H9 (cell line): ENCODE measurements around the gene GPR37L1. TPM values are rescaled to one million over a fixed set of nuclear protein-coding genes. Genes with fewer than 3 reads are reported as not detected.

ENCODE experiments used
- DNase-seq: peaks from one replicate; pipeline ENCODE4 v3.0.0-alpha.2; 2017
- H2AFZ ChIP-seq: one replicate; pipeline ENCODE4 v1.6.1; 2013; ENCODE audit warnings: mild to moderate bottlenecking, low read length, control low read depth, moderate library complexity
- H2AK5ac ChIP-seq: 2 replicates; pipeline ENCODE4 v1.6.1; 2013; ENCODE audit warnings: low read length, control low read depth, mixed read lengths; ENCODE audit not compliant: insufficient read length
- H2BK120ac ChIP-seq: one replicate; pipeline ENCODE4 v1.6.1; 2013; ENCODE audit warnings: low read depth, mild to moderate bottlenecking, low read length, control low read depth, inconsistent platforms; ENCODE audit not compliant: poor library complexity, severe bottlenecking
- H2BK12ac ChIP-seq: 2 replicates; pipeline ENCODE4 v1.6.1; 2013; ENCODE audit warnings: low read length, control low read depth, mixed read lengths, low read depth; ENCODE audit not compliant: insufficient read length
- H2BK15ac ChIP-seq: 2 replicates; pipeline ENCODE4 v1.6.1; 2013; ENCODE audit warnings: low read depth, low read length, control low read depth
- H2BK20ac ChIP-seq: one replicate; pipeline ENCODE4 v1.6.1; 2013; ENCODE audit warnings: low read depth, mild to moderate bottlenecking, low read length, control low read depth, inconsistent platforms; ENCODE audit not compliant: poor library complexity, severe bottlenecking
- H2BK5ac ChIP-seq: 2 replicates; pipeline ENCODE4 v1.6.1; 2013; ENCODE audit warnings: low read length, control low read depth, mixed read lengths; ENCODE audit not compliant: insufficient read length
- H3K14ac ChIP-seq: 2 replicates; pipeline ENCODE4 v1.6.1; 2013; ENCODE audit warnings: low read length, control low read depth; ENCODE audit not compliant: insufficient read depth
- H3K18ac ChIP-seq: 2 replicates; pipeline ENCODE4 v1.6.1; 2013; ENCODE audit warnings: low read depth, mild to moderate bottlenecking, mixed read lengths, low read length, control low read depth; ENCODE audit not compliant: insufficient read length
- H3K23ac ChIP-seq: 2 replicates; pipeline ENCODE4 v1.6.1; 2013; ENCODE audit warnings: low read length, control low read depth, mixed read lengths, low read depth; ENCODE audit not compliant: insufficient read length
- H3K23me2 ChIP-seq: 2 replicates; pipeline ENCODE4 v1.6.1; 2013; ENCODE audit warnings: low read depth, mild to moderate bottlenecking, mixed read lengths, low read length, control low read depth; ENCODE audit not compliant: insufficient read length, poor library complexity, severe bottlenecking
- H3K27ac ChIP-seq: 2 replicates; pipeline ENCODE4 v1.5.1; 2013; ENCODE audit warnings: low read length, control low read depth, mixed read lengths, low read depth; ENCODE audit not compliant: insufficient read length
- H3K27me3 ChIP-seq: 2 replicates; pipeline ENCODE4 v1.6.1; 2013; ENCODE audit warnings: low read length, control low read depth, inconsistent platforms; ENCODE audit not compliant: insufficient read depth
- H3K4ac ChIP-seq: 2 replicates; pipeline ENCODE4 v1.6.1; 2013; ENCODE audit warnings: low read depth, mild to moderate bottlenecking, control low read depth, inconsistent platforms, low read length, moderate library complexity
- H3K4me1 ChIP-seq: 2 replicates; pipeline ENCODE4 v1.6.1; 2013; ENCODE audit warnings: low read length, control low read depth, inconsistent platforms; ENCODE audit not compliant: insufficient read depth
- H3K4me2 ChIP-seq: 2 replicates; pipeline ENCODE4 v1.6.1; 2013; ENCODE audit warnings: low read length, control low read depth, mixed read lengths; ENCODE audit not compliant: insufficient read length, insufficient read depth
- H3K56ac ChIP-seq: 2 replicates; pipeline ENCODE4 v1.6.1; 2013; ENCODE audit warnings: low read depth, mild to moderate bottlenecking, mixed read lengths, low read length, control low read depth; ENCODE audit not compliant: insufficient read length
- H3K79me1 ChIP-seq: 2 replicates; pipeline ENCODE4 v1.6.1; 2013; ENCODE audit warnings: low read depth, mild to moderate bottlenecking, moderate library complexity, low read length, control low read depth, inconsistent platforms; ENCODE audit not compliant: insufficient read depth, poor library complexity, severe bottlenecking
- H3K79me2 ChIP-seq: 2 replicates; pipeline ENCODE4 v1.6.1; 2013; ENCODE audit warnings: low read length, control low read depth, inconsistent platforms; ENCODE audit not compliant: insufficient read depth
- H3K9ac ChIP-seq: 2 replicates; pipeline ENCODE4 v1.6.1; 2013; ENCODE audit warnings: low read length, control low read depth, mixed read lengths; ENCODE audit not compliant: insufficient read length; ENCODE audit errors: extremely low read depth
- H3K9me3 ChIP-seq: one replicate; pipeline ENCODE4 v1.6.1; 2013; ENCODE audit warnings: low read depth, low read length, inconsistent platforms; ENCODE audit not compliant: control insufficient read depth
- H3T11ph ChIP-seq: one replicate; pipeline ENCODE4 v1.6.1; 2013; ENCODE audit warnings: mild to moderate bottlenecking, low read length, control low read depth, inconsistent platforms
- H4K20me1 ChIP-seq: one replicate; pipeline ENCODE4 v1.6.1; 2013; ENCODE audit not compliant: control insufficient read depth, insufficient read length, insufficient read depth
- H4K5ac ChIP-seq: 2 replicates; pipeline ENCODE4 v1.6.1; 2013; ENCODE audit warnings: low read depth, mild to moderate bottlenecking, mixed read lengths, low read length, control low read depth; ENCODE audit not compliant: insufficient read length
- H4K8ac ChIP-seq: replicated peaks from 2 replicates; pipeline ENCODE4 v1.6.1; 2013; ENCODE audit warnings: low read length, control low read depth, mixed read lengths, low read depth; ENCODE audit not compliant: insufficient read length
- H4K91ac ChIP-seq: 2 replicates; pipeline ENCODE4 v1.6.1; 2013; ENCODE audit warnings: low read depth, mild to moderate bottlenecking, moderate library complexity, mixed read lengths, low read length, control low read depth; ENCODE audit not compliant: insufficient read length
- H3K27ac Mint-ChIP-seq, 3 experiments: 2 replicates in 2 of 3; 3 replicates in 1 of 3; pipeline ENCODE4 v1.8.0; 2020 to 2021; ENCODE audit warnings: mixed read lengths in 3 of 3, mild to moderate bottlenecking in 1 of 3, moderate library complexity in 1 of 3
- H3K27me3 Mint-ChIP-seq: 2 replicates; pipeline ENCODE4 v1.8.0; 2021; ENCODE audit warnings: low read depth, mild to moderate bottlenecking, moderate library complexity, mixed read lengths
- H3K36me3 Mint-ChIP-seq, 3 experiments: 2 replicates in 2 of 3; 3 replicates in 1 of 3; pipeline ENCODE4 v1.8.0; 2020 to 2021; ENCODE audit warnings: low read depth in 3 of 3, mixed read lengths in 3 of 3; ENCODE audit not compliant: insufficient read depth in 1 of 3
- H3K4me1 Mint-ChIP-seq, 2 experiments: 2 replicates each; pipeline ENCODE4 v1.8.0; 2020; ENCODE audit warnings: mixed read lengths in 2 of 2
- H3K4me3 Mint-ChIP-seq, 2 experiments: 2 replicates in 1 of 2; 3 replicates in 1 of 2; pipeline ENCODE4 v1.8.0; 2020 to 2021; ENCODE audit warnings: mild to moderate bottlenecking in 2 of 2, mixed read lengths in 2 of 2, moderate library complexity in 1 of 2
- H3K9me3 Mint-ChIP-seq, 2 experiments: 2 replicates in 1 of 2; 3 replicates in 1 of 2; pipeline ENCODE4 v1.8.0; 2020; ENCODE audit warnings: mild to moderate bottlenecking in 2 of 2, mixed read lengths in 2 of 2, moderate library complexity in 1 of 2
- WGBS: extraction: QIAGEN DNeasy Blood & Tissue Kit; methylation state at CpG from one replicate; pipeline ENCODE4 v1.1.7; 2013; ENCODE audit warnings: missing lambda C conversion rate, low lambda C conversion rate, mixed read lengths; ENCODE audit not compliant: insufficient read length; ENCODE audit errors: extremely low coverage; 5-methylcytosine and 5-hydroxymethylcytosine counted together
- total RNA-seq: library from RNA; stranded (reverse); gene quantifications from 2 replicates; pipeline ENCODE4 v1.2.1, GENCODE V29; 2021
- TF ChIP-seq, protein P1 (sequence below): fragments of 200-600 bp; sonication (generic); conservative IDR thresholded peaks from 3 replicates; pipeline ENCODE4 v1.8.0; 2021; ENCODE audit warnings: antibody characterized with exemption, mild to moderate bottlenecking

Gene GPR37L1
- total RNA-seq, 1 experiment from 2014 or later: 0.11 TPM

DNA sequence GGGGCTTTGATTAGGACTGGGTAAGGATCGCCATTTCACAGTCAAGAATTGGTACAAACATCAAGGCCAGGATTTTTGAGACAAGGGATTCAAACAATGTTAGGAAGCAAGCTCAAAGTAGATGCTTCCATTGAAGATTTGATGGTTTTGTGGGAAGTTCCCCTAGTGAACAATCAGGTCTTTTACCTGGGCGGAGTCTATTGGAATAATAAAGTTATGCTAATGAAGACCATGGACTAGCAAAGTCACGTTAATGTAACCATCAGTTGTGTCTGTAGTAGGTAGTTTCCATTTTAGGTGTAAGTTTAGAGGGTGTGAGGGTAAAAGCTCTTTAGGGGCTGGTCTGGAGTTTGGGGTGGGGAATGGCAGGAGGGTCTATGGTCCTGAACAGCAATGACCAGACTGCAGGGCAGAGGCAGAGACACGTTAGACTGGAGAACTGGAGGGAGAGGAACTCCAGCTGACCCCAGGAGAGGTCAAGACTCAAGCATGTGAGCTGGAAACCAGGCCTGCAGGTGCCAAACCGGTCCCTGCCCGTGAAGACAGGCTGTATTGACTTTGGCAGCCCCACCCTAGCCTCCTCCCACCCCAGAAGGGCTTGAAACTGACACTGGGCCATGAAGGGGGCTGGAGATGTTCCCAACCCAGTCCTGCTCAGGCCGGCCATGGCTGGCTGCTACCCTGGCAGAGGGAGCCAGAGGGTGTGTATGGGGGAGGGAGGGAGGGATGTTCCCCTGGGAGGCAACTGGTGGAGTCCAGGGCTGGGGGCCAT lies 36.0 kb upstream of the GPR37L1 start:
- Histone ChIP-seq H3K79me1 (no peaks in the 10 kb centered on the region), H4K20me1 (no peaks in the 10 kb centered on the region), H3T11ph (no peak overlapping the region), H3K23ac (no peak overlapping the region), H2AK5ac (no peak overlapping the region), H4K8ac (no peak overlapping the region), H3K14ac (peak overlapping the region; percentile 44), H3K9ac (no peak overlapping the region), H3K4ac (no peak overlapping the region), H3K27ac (peak overlapping the region; percentile 85), H4K91ac (no peak overlapping the region), H2BK15ac (no peak overlapping the region), H2BK12ac (no peak overlapping the region), H3K9me3 (no peaks in the 10 kb centered on the region), H3K23me2 (no peaks in the 10 kb centered on the region), H3K56ac (no peak overlapping the region), H2BK120ac (no peak overlapping the region), H3K18ac (peak overlapping the region; percentile 33), H2AFZ (no peak overlapping the region), H3K79me2 (no peaks in the 10 kb centered on the region), H3K4me1 (peaks cover 13% of the 10 kb centered on the region; the same call in 1 of the 2 replicates), H3K27me3 (no peaks in the 10 kb centered on the region), H2BK20ac (no peak overlapping the region), H2BK5ac (no peak overlapping the region), H3K4me2 (peak overlapping the region; percentile 32), H4K5ac (peak overlapping the region; percentile 18)
- H3K36me3 Mint-ChIP-seq: no peaks in the 10 kb centered on the region
- peaks cover 49 to 60% of the 10 kb centered on the region in 2 experiments for H3K4me1 Mint-ChIP-seq
- no peaks in the 10 kb centered on the region; a peak in 1 of 5 replicates for H3K9me3 Mint-ChIP-seq
- DNase-seq: peak; percentile 66
- peak overlapping the region; percentile 60 to 93 (median 76); a peak in 6 of 7 replicates for H3K27ac Mint-ChIP-seq
- WGBS: no CpG with 5 or more reads among the region's 7 CpGs
- H3K27me3 Mint-ChIP-seq: peaks cover 6% of the 10 kb centered on the region
- TF ChIP-seq, protein P1, sequence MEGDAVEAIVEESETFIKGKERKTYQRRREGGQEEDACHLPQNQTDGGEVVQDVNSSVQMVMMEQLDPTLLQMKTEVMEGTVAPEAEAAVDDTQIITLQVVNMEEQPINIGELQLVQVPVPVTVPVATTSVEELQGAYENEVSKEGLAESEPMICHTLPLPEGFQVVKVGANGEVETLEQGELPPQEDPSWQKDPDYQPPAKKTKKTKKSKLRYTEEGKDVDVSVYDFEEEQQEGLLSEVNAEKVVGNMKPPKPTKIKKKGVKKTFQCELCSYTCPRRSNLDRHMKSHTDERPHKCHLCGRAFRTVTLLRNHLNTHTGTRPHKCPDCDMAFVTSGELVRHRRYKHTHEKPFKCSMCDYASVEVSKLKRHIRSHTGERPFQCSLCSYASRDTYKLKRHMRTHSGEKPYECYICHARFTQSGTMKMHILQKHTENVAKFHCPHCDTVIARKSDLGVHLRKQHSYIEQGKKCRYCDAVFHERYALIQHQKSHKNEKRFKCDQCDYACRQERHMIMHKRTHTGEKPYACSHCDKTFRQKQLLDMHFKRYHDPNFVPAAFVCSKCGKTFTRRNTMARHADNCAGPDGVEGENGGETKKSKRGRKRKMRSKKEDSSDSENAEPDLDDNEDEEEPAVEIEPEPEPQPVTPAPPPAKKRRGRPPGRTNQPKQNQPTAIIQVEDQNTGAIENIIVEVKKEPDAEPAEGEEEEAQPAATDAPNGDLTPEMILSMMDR: no peak
- peak overlapping the region; percentile 22 to 58; a peak in 3 of 5 replicates for H3K4me3 Mint-ChIP-seq
